CD4-positive, alpha-beta T cell treated with Interleukin-12 subunit alpha and Interleukin-12 subunit beta, for 1 hour (primary cell): ENCODE results near the gene GIPC1.

Experiments
- DNase-seq: peaks from one replicate; pipeline ENCODE4 v3.0.0-alpha.2; 2020

The GIPC1 gene

GRCh38 chr19:14433554-14434501, 62.1 kb downstream of the GIPC1 start:
- DNase-seq, result peak; percentile 61

GRCh38 chr19:14432791-14433553, 63.0 kb downstream of the GIPC1 start, which contains the start of gene PKN1:
Gene PKN1, plus strand, starts transcription at chr19:14433306. Its CDS starts 216 bp downstream, at chr19:14433522.
- peak; percentile 58 for DNase-seq

- no peak for DNase-seq
These were observed 65.2 kb downstream of the GIPC1 start for GRCh38 chr19:14430712-14431111.

GRCh38 chr19:14428882-14429416, 67.0 kb downstream of the GIPC1 start:
- no peak for DNase-seq
